HG02571 (cell line): ENCODE data around the gene TMA16.
"Not testable (repeated sequence)": the region's sequence is repeated elsewhere in the genome, so short reads cannot be mapped to it uniquely, and the experiment has no call there.

Experiments used
- ATAC-seq: cut with Tn5 transposase; IDR thresholded peaks from one replicate; pipeline ENCODE4 v1.9.1; 2021; ENCODE audit warnings: mild to moderate bottlenecking, moderate library complexity; ENCODE audit not compliant: unreplicated experiment

TMA16 gene

DNA sequence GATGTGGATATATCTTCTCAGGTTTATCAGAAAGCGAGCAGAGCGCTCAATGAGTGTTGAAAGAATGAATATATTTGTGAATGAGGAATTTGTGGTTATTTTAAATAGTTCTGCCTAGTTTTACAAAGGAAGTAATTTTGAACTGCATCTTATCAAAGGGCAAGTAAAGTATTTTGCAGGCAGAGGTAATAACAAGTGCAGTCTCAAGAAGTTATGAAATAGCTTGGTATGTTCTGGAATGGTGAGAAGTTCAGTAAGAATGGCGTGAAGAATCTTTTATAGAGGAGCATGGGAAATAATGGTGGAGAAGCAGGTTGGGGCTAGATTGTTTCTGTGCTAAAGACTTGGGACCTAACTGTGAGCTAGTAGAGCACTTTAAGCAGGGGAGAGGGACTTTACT lies 10.9 kb downstream of the TMA16 start:
- no peak for ATAC-seq

DNA sequence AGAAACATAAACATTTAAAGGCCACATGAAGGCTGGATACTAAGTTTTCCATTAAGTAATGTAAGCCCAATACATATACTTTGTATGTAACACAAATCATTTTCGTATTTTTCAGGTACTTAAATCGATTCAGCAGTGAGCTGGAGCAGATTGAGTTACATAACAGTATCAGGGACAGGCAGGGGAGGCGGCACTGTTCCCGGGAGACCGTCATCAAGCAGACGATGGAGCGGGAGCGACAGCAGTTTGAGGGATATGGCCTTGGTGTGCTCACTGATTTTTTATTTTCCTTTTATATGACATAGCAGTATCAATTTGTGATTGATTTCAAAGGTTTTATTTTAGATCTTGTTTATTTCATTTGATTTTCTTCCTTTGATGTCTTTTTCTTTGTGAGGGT lies 20.7 kb downstream of the TMA16 start:
- ATAC-seq = no peak

DNA sequence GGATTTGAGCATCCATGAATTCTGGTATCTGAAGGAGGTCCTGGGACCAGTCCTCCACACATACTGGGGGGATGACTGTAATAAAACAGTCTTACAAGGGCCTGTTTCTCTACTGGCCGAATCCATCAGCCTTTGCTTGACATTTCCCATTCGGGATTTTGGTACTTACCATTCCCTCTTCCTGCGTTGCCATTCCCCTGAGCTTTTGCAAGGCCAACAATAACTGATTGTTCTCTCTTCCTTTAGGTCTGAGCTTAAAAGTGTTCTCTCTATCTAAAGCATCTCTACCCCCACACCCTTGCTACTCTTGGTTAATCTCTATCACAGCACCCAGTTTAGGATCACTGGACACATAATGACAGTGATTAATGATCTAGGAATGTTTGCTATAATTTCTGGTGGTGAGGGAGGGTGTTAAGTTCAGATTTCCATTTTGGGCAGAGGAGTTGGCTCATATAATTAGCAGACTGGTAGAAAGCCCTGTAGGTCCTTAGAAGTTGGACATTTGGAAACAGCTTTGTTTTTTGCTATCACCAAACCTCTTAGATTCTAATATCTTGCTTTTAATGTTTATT lies 29.4 kb downstream of the TMA16 start:
- no peak for ATAC-seq

DNA sequence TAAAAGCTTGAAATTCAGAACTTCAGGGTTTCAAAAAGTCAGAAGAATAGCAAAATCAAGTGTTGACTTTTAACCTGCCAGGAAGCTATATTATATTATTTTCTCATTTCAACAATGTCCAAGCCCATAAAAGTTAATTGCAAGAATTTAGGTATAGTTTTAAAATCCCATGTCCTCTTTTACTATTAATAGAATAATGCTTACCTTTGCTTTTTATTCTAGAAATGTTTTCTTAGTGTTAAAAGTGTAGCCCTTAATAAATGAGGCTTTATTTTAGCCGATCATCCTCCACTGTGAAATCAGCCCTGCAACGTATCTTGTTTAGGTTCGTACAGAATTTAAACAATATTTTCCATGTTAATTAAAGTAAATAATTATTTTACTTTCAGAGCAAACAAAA lies 31.5 kb downstream of the TMA16 start:
- ATAC-seq = no peak

DNA sequence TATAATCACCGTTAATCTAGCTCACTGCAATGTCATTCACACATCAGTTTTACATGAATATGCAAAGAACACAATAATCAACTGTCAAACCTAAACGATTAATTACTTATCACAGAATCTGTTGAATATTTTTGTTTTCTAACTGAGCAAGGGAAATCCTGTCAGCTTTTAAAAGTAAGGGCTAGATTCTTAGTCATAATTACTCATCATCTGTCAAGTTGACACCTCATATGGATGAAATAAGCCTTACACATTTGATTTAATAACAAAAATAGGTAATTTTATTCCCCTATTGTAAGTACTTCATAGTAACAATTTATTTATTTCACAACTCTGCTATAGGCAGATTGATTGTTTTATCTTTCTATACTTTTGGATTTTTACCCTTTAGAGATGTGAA lies 32.7 kb downstream of the TMA16 start:
- no peak for ATAC-seq

DNA sequence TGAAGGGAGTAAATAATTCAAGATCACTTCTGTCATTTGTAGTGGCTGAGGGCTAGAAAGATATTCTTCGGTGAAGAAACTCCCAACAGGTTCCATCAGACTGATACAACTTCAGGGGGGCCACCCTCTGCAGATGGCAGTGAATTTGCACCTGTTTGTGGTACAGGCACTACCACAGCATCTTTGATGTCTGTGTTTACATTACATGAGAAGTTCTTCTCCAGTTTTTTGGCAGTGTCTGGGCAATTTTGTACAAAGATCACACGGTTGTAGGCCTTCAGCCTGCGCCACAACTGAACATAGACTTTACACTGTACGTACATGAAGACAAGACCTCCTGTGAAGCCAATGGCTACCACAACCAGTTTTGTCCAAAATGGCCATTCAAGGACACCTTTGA lies 34.2 kb downstream of the TMA16 start:
- ATAC-seq = no peak

DNA sequence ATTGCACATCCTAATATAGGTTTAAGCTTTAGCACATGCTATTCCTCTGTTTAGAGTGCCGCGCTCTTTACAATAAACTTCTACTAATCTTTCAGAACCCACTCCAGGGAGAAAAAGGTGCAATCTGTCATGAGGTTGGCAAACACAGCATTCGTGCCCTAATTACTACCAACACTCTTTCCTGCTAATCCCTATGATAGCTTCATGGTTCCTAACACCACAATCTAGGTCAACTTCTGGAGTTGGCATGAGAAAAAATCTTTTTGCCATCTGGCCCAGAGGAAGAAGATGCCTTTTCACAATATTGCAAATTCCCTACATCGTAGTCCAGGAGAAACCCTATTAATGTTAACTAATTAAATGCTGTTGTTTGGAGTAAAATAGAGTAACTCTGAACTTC lies 39.6 kb downstream of the TMA16 start:
- no peak for ATAC-seq

DNA sequence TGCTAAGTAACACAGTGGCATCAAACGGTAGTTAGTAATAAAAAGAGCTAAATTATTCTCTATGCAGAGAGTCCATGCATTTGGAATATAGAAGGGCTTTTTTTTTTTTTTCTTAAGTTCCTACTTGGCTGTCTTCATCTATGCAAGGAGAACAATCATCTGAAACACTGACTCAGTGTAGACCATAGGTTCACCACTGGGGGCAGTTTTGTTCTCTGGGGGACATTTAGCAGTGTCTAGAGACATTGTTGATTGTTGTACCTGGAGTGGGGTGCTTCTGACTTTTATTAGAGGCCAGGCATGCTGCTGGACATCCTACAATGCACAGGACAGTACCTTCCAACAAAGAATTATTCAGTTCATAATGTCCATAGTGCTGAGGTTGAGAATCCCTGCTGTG lies 41.2 kb downstream of the TMA16 start:
- no peak for ATAC-seq

DNA sequence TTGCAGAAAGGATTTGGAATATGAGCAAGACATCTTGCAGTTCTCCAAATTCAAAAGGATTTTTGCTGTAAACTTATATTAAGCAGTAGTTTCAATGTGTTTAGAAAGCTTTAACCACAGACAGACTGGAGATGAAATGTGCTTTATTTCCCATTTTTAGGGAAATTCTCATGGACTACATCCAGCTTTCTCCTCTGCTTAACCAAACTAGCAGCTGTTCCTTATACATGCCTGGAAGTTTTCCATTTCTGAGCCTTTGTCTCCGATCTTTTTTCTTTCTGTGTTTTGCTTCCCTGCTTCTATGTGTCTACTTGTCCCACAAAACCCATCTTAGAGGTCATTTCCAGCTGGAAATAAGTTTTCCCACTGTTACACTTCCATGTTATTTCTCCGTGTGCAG lies 41.6 kb downstream of the TMA16 start:
- ATAC-seq = no peak

DNA sequence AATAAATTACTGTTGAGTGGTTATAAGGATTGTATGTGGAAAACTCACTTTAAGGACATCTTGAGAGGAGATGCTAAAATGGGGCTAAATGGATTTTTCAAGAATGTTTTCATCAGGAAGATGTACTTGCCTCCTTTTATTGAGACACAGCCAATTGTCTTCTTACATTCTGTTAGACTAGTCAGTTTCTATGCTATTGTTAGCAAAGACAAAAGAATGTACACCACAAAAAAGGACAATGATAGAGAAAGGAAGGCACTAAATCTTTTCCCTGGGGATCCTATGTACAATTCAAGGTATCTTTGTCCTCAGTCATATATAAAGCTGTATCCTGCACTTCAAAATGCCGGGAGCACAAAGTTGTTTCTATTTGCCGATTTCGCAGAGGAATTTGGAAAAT lies 42.6 kb downstream of the TMA16 start:
- no peak for ATAC-seq

DNA sequence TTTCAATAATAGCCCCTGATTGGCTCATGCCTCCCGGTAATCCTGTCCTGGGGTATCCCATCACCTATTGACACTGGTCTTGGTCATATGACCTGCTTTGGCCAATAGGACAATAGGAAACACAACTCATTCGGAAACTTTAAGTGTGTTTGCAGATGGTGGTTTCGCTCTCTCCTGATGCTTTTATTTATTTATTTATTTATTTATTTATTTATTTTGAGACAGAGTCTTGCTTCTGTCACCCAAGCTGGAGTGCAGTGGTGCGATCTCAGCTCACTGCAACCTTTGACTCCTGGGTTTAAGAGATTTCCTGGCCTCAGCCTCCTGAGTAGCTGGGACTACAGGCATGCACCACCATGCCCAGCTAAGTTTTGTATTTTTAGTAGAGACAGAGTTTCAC lies 44.3 kb downstream of the TMA16 start:
- not testable (repeated sequence) for ATAC-seq

DNA sequence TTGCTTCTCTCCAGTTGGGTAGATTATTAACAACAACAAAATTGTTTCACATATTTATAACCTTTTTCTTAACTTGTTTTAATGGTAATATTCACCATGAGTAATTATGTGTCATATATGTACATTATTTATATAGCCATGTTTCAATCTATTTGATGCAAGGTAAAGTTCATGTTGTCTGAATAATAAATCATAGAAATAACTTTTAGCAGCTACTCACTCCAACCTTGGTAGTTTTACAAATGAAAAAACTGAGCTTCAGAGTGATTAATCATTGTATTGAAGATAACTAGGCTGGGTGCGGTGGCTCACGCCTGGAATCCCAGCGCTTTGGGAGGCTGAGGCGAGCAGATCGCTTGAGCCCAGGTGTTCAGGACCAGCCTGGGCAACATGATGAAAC lies 46.0 kb downstream of the TMA16 start:
- ATAC-seq = no peak

DNA sequence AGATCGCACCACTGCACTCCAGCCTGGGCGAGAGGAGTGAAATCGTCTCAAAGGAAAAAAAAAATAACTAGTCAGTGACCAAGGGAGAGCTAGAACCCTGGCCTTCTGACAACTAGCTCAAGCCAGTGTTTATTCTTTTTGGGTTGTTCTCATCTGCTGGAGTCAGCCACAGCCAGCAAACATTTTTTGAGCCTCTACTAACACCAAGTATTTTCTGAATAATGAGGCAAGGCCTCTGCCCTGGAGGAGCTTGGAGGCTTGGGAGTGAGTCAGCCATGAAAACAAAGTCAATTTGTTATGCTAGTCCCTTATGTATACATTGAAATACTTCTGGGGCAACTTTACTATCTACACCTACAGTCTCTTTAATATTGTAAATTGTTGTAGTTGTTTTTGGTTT lies 46.5 kb downstream of the TMA16 start:
- ATAC-seq = no peak

DNA sequence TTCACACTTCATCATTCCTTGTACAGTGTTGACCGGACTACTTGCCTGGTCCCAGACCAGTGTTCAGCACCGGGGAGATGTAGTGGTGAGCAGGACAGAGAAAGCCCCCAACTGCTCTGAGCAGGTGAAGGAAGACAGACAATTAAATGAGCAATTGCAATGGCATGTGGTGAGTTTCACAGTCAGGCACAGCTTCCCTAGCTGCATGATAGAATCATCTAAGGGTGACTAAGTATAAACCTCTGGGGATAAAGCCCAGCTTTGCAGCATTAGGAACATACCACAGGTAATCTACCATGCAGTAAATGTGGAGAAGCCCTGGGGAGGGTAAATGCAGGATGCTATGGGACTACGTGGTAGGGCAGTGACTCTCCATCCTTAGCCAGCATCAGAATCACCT lies 47.8 kb downstream of the TMA16 start:
- ATAC-seq = no peak

DNA sequence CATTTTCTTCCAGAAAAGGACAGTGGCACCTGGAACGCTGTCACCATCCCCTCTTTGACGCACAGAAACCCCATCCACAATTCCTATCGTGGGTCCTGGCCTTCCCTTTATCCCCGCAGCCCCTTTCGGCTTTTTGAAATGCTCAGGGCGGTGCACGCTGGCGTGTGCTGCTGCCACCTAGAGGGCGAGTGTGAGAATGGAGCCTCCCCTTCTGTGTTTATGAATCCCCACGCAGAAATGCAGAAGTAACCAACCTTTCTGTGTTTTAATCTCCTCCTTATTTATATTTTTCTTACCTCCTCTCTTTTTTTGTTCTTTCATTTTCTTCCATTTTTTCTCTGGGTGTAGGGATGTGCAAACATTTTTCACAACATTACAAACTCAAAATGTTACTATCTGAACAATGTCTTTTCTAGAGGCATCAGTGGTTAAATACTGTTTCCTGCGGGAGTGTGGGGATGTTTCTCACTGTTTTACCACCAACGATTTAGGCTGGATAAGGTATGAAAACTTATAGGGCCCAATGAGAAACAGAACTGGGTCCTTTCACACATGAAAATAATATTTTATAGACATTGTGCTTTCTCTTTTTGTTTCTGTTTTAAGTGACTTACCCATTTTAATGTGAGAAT lies 50.0 kb downstream of the TMA16 start:
- ATAC-seq = peak; percentile 86

DNA sequence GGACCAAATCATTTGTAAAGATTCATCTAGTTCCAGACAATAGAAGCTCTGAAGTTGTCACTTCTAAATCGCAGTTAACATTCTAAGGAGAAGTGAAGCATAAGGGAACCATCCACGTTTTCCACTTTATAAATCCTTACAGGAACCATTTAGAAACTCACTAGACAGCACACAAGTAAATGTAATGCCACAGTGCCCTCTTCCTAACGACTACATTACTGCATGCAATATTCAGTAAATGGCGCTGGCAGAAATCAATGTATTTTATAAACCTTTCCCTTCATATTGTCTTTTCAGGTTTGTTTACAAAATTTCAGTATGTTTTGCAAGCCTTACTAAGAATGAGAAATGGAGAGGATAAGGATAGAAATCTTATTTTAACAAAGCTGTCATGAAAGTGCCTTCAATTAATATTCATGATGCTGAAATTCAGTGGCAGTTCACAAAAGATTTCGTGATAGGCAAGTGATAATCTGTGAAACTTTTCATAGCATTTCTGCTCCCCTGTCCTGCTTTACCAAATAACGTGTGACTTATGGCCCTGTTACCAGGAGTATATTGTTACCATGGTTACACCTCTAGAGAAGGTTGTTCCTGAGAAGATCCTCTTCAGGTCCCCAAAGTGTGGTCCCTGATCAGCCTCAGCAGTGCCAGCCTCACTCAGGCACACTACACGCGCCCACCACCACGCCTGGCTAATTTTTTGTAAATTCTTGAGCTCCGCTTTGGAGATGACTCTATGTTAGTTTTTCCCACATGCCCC lies 54.2 kb downstream of the TMA16 start:
- ATAC-seq = no peak

DNA sequence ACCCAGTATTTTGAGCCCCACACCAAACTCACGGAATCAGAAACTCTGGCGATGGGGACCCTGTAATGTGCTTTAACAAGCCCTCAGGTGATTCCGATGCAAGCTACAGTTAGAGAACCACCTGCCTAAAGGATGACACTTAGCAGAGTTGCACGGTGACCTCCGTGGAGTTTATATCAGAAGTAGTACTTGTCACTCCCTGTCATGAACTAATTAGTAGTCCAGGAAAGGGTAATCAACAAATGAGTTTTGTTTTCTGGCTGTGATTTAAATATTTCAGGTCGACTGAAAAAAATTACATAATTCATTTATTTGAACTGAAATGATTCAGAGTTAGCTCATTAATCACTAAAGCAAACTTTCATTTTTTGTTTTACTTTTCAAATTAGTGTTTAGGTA lies 56.4 kb downstream of the TMA16 start:
- ATAC-seq = no peak

DNA sequence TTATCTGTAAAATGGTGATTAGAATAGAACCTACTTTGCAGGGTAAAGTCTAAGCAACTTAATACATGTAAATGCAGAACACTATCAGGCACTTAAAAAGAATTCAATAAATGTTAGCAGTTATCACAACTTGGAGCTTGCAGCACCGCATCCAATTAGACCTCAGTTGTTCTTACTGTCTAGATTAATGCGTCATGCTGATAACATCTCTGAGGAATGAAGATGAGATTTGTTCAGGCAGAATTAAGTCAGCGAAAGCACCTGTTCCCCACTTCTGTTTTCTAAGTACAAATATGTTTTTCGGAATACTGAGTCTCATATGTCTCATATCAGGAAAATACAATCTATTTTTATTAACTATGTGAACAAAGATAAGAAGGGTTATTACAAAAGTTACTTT lies 58.7 kb downstream of the TMA16 start:
- no peak for ATAC-seq

DNA sequence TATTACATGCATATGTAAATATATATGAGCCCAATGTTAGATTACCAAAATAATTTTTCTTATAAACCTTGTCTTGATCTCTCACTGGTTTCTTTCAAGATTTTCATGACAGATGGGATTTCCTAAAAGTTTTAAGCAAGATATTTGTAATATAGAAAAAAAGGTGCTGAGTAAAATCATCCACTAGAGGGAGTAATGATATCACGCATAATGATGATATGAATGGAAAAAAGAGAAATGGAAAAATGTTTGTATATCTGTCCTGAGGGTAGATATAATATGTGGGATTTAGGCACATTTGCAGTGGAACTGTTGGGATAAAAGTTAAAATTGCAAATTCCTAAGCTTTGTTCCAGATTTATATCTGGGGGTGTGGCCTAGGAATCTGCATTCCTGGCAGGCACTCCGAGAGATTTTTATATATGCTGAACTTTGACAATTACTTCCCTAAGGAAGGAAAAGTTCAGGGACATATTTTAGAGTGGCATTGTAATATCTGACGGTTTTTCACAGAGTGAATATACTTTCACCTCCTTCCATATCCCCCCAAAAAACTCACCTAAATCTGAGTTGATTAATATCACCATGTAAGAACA lies 60.5 kb downstream of the TMA16 start:
- ATAC-seq = no peak

DNA sequence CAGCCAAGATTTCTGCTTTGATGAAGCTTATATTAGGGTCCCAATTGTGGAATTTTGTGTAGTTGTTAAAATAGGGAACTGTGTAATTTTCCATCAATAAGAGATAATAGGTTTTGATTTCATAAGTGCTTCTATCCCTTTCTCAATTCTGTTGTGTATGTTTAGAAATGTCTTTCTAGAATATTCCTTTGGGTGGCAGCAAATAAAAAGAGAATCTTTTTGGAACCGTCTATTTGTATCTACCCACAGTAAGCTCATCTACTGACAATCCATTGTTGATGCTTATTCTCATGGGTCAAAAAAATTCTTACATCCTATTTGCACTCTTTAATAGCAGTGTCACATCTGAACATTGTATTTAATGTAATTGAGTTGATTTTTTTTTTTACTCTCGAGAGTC lies 61.7 kb downstream of the TMA16 start:
- no peak for ATAC-seq

DNA sequence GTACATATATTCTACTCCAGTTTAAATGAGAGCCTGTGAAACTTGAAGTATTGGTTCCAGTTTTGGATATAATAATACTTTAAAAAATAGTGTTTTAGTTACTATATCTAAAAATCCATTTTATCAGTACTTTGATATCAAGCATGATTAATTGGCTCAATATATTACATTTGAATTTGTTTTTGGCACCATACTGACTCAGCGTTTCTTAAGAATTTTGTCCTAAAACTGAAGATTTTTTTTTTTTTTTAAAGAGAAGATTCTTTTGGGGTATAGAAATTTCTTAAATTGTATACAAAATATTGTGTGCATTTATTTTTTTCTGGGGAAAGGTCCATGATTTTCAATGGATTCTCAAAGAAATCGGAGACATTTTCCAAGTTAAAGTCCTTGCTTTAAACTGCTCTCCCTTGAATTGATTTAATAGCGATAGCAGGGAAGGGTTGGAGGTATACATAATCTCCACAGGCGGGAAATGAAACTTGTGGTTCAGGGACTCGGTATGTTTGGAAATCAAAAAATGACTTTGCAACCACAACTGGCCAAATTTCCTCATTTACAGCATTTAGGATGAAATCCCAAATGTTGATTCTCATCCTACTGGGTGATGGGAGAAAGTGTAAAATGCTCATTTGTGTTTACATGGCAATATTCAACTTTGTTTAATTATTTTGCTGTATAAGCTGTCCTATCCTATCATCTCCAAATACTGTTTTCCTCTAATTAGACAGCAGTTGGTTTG lies 62.3 kb downstream of the TMA16 start:
- ATAC-seq = no peak
